Activated CD4-positive, alpha-beta memory T cell treated with anti-CD3 and anti-CD28 coated beads for 36 hours (primary cell): ENCODE results near the gene MCUR1. TPM values are rescaled to one million over a fixed set of nuclear protein-coding genes. Genes with fewer than 3 reads are reported as not detected.
"Not testable (repeated sequence)": the region's sequence is repeated elsewhere in the genome, so short reads cannot be mapped to it uniquely, and the experiment has no call there.

Experiments used
- CTCF ChIA-PET: fragments of 350-600 bp; sonication (Branson Sonifier 250); formaldehyde crosslinking; loops from one replicate; lab custom pipeline; 2021; ENCODE audit warnings: antibody characterized with exemption, inconsistent platforms; lab: Charles Lee
- POLR2A ChIA-PET: fragments of 350-600 bp; sonication (Branson Sonifier 250); formaldehyde crosslinking; loops from one replicate; lab custom pipeline; 2021; ENCODE audit warnings: antibody characterized with exemption; lab: Charles Lee
- DNase-seq: peaks from one replicate; pipeline ENCODE4 v3.0.0-alpha.2; 2020
- H3K27ac Mint-ChIP-seq: one replicate; pipeline ENCODE4 v1.8.0; 2021; ENCODE audit warnings: mixed read lengths
- H3K27me3 Mint-ChIP-seq: one replicate; pipeline ENCODE4 v1.8.0; 2021; ENCODE audit warnings: mixed read lengths
- H3K36me3 Mint-ChIP-seq: one replicate; pipeline ENCODE4 v1.8.0; 2021; ENCODE audit warnings: mixed read lengths
- H3K4me1 Mint-ChIP-seq: one replicate; pipeline ENCODE4 v1.8.0; 2021; ENCODE audit warnings: low read depth, mixed read lengths
- H3K4me3 Mint-ChIP-seq: one replicate; pipeline ENCODE4 v1.8.0; 2021; ENCODE audit warnings: mild to moderate bottlenecking, mixed read lengths
- H3K9me3 Mint-ChIP-seq: one replicate; pipeline ENCODE4 v1.8.0; 2021; ENCODE audit warnings: mixed read lengths
- intact Hi-C: fragments of 100-400 bp; cut with micrococcal nuclease; formaldehyde crosslinking; loops from one replicate; pipeline ENCODE4 v1.15.1; 2023
- total RNA-seq, 2 experiments: library from RNA; stranded (reverse); gene quantifications; one replicate each; pipeline ENCODE4 v1.2.3, GENCODE V29; 2021

The MCUR1 gene
- total RNA-seq, 2 experiments from 2014 or later, result 36.6 to 38.8 TPM

GRCh38 chr6:13772358-13773030 lies 41.9 kb downstream of the MCUR1 start:
- intact Hi-C loops, H3K27me3 Mint-ChIP-seq, DNase-seq, H3K4me1 Mint-ChIP-seq, CTCF ChIA-PET, H3K27ac Mint-ChIP-seq, POLR2A ChIA-PET, H3K9me3 Mint-ChIP-seq, H3K4me3 Mint-ChIP-seq, H3K36me3 Mint-ChIP-seq: not testable (repeated sequence)

DNA sequence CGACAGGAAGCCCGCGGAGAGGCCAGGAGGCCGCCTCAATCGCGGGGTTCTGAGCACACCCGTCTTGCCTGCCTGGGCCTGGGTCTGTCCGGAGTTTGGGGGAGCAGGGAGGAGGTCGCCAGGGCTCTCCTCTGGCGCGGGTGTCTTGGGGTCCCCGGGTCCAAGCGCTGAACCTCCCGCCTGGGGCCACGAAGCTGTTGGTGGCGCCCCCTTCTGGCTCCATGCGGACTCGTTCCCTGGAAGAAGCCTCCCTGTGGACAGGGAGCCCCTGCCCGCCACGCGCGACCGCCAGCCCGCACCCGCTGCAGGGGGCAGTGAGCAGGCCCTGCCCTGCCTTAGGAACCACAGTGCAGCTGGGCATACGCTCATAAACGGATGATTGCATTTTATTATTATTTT lies 44.7 kb downstream of the MCUR1 start:
- Mint-ChIP-seq H3K9me3 (no peaks in the 10 kb centered on the region), H3K27me3 (no peaks in the 10 kb centered on the region), H3K36me3 (no peaks in the 10 kb centered on the region), H3K4me3 (no peak overlapping the region), H3K27ac (no peak overlapping the region), H3K4me1 (peaks cover 16% of the 10 kb centered on the region)
- ChIA-PET CTCF (interaction anchor here (0.8 to 1.4 kb wide), 2 partner anchors 8 to 145 kb away, joined by 3 to 4 read pairs; no protein-coding TSS in a partner anchor), POLR2A (no interaction called here)
- intact Hi-C loops, result loop anchor here (5.0 to 10.0 kb wide), 2 partner anchors 152 to 415 kb away; partner anchors contain the start of gene NOL7
- DNase-seq, result peak; percentile 33

- H3K9me3 Mint-ChIP-seq, result peaks cover under 1% of the 10 kb centered on the region
- ChIA-PET CTCF (interaction anchor here (1.4 kb wide), 1 partner anchor 8 kb away, joined by 4 read pairs; no protein-coding TSS in a partner anchor), POLR2A (interaction anchor here (1.0 kb wide), 1 partner anchor 81 kb away, joined by 3 read pairs; no protein-coding TSS in a partner anchor)
- H3K27ac Mint-ChIP-seq, result no peak overlapping the region
- intact Hi-C loops, result loop anchor here (5.0 to 10.0 kb wide), 2 partner anchors 152 to 414 kb away; partner anchors contain the start of gene NOL7
- H3K27me3 Mint-ChIP-seq, result no peaks in the 10 kb centered on the region
- peaks cover 16% of the 10 kb centered on the region for H3K4me1 Mint-ChIP-seq
- H3K36me3 Mint-ChIP-seq, result no peaks in the 10 kb centered on the region
- DNase-seq, result no peak
- no peak overlapping the region for H3K4me3 Mint-ChIP-seq
Measured at GRCh38 chr6:13769034-13769654, 45.2 kb downstream of the MCUR1 start.

- ChIA-PET POLR2A (no interaction called here), CTCF (interaction anchor here (0.6 kb wide), 1 partner anchor 152 kb away, joined by 3 read pairs; the partner anchor contains the start of gene NOL7)
- intact Hi-C loops, result loop anchor here (5.0 to 10.0 kb wide), 2 partner anchors 150 to 412 kb away; partner anchors contain the start of gene NOL7
- Mint-ChIP-seq H3K36me3 (peaks cover 2% of the 10 kb centered on the region), H3K27ac (no peak overlapping the region), H3K4me1 (peaks cover 31% of the 10 kb centered on the region), H3K4me3 (peak overlapping the region; percentile 52), H3K27me3 (no peaks in the 10 kb centered on the region), H3K9me3 (peaks cover 5% of the 10 kb centered on the region)
- peak; percentile 46 for DNase-seq
Measured at GRCh38 chr6:13767121-13767808, 47.1 kb downstream of the MCUR1 start.

DNA sequence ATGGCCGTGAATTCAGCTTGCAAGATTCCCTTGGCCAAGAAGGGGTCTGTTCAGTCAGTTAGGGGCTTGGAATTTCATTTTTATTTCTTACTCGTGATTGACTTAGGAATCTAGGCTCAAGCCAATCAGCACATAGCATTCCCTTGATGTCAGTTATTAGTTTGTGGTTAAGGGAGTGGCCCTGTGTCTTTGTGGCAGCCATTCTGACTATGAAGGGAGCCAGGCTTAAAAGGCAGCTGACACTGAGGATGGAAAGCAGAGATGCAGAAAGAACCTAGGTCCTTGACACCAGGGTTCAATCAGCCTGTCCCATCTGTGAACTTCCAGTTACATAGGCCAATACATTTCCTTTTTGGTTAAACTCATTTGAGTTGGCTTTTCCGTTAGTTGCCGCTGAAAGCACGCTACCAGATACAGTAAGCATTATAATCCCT lies 48.1 kb downstream of the MCUR1 start:
- Mint-ChIP-seq H3K27me3 (no peaks in the 10 kb centered on the region), H3K4me1 (peaks cover 40% of the 10 kb centered on the region), H3K36me3 (peaks cover 2% of the 10 kb centered on the region), H3K4me3 (no peak overlapping the region), H3K9me3 (peaks cover 5% of the 10 kb centered on the region), H3K27ac (no peak overlapping the region)
- ChIA-PET POLR2A (no interaction called here), CTCF (no interaction called here)
- no peak for DNase-seq
- intact Hi-C loops, result loop anchor here (5.0 to 10.0 kb wide), 2 partner anchors 149 to 411 kb away; partner anchors contain the start of gene NOL7

DNA sequence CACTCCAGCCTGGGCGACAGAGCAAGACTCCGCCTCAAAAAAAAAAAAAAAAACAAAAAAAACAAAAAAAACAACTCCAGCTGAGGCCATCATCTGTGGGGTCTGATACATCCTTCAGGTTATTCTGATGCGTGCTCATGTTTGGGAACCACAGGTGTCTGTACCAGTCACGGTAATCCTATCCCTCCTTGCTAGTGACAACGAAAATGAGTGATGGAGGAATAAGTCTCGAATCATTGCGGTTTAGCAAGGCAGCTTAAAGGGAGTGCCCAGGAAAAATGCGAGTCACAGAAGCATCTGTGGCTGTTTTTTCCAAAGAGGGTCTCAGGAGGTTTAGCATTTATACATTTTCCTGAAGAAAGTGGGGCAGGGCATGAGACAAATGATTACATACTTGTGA lies 48.8 kb downstream of the MCUR1 start:
- peaks cover 5% of the 10 kb centered on the region for H3K9me3 Mint-ChIP-seq
- H3K27me3 Mint-ChIP-seq, result no peaks in the 10 kb centered on the region
- ChIA-PET CTCF (no interaction called here), POLR2A (interaction anchor here (0.6 kb wide), 1 partner anchor 12 kb away, joined by 3 read pairs; no protein-coding TSS in a partner anchor)
- peaks cover 40% of the 10 kb centered on the region for H3K4me1 Mint-ChIP-seq
- no peak overlapping the region for H3K27ac Mint-ChIP-seq
- intact Hi-C loops, result loop anchor here (5.0 to 10.0 kb wide), 2 partner anchors 148 to 411 kb away; partner anchors contain the start of gene NOL7
- peaks cover 2% of the 10 kb centered on the region for H3K36me3 Mint-ChIP-seq
- no peak overlapping the region for H3K4me3 Mint-ChIP-seq
- DNase-seq, result no peak

DNA sequence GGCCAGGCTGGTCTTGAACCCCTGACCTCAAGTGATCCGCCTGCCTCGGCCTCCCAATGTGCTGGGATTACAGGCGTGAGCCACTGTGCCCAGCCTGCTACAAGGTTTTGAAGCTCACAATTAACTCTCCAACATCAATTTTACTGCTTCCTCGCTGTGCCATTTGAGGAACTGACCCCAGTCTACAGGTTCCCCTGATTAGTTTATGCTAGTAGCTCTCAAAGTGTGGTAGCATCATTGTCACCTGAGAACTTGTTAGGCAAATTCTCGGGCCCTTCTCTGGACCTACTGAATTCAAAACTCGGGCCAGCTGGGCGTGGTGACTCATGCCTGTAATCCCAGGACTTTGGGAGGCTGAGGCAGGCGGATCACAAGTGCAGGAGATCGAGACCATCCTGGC lies 49.4 kb downstream of the MCUR1 start:
- CTCF ChIA-PET, result no interaction called here
- DNase-seq, result no peak
- Mint-ChIP-seq H3K4me3 (no peak overlapping the region), H3K27ac (no peak overlapping the region), H3K9me3 (peaks cover 5% of the 10 kb centered on the region), H3K4me1 (peaks cover 40% of the 10 kb centered on the region), H3K36me3 (peaks cover 2% of the 10 kb centered on the region), H3K27me3 (no peaks in the 10 kb centered on the region)
- intact Hi-C loops, result loop anchor here (5.0 to 10.0 kb wide), 2 partner anchors 148 to 410 kb away; partner anchors contain the start of gene NOL7
- POLR2A ChIA-PET, result interaction anchor here (0.6 kb wide), 1 partner anchor 13 kb away, joined by 3 read pairs; no protein-coding TSS in a partner anchor

- intact Hi-C loops, result loop anchor here (1.0 to 10.0 kb wide), 4 partner anchors 23 to 409 kb away; no protein-coding TSS in a partner anchor
- Mint-ChIP-seq H3K4me3 (no peak overlapping the region), H3K27me3 (no peaks in the 10 kb centered on the region), H3K36me3 (peaks cover 2% of the 10 kb centered on the region), H3K27ac (peak overlapping the region; percentile 30), H3K9me3 (peaks cover 5% of the 10 kb centered on the region), H3K4me1 (peaks cover 40% of the 10 kb centered on the region)
- DNase-seq, result peak; percentile 56
- CTCF ChIA-PET, result interaction anchor here (0.6 to 1.6 kb wide), 6 partner anchors 10 to 545 kb away, joined by 3 to 12 read pairs (median 3); partner anchors contain the start of gene RANBP9
- POLR2A ChIA-PET, result interaction anchor here (1.2 to 2.1 kb wide), 4 partner anchors 23 to 54 kb away, joined by 3 to 11 read pairs (median 6); partner anchors contain the start of gene RANBP9
Measured at GRCh38 chr6:13763740-13764381, 50.5 kb downstream of the MCUR1 start.

DNA sequence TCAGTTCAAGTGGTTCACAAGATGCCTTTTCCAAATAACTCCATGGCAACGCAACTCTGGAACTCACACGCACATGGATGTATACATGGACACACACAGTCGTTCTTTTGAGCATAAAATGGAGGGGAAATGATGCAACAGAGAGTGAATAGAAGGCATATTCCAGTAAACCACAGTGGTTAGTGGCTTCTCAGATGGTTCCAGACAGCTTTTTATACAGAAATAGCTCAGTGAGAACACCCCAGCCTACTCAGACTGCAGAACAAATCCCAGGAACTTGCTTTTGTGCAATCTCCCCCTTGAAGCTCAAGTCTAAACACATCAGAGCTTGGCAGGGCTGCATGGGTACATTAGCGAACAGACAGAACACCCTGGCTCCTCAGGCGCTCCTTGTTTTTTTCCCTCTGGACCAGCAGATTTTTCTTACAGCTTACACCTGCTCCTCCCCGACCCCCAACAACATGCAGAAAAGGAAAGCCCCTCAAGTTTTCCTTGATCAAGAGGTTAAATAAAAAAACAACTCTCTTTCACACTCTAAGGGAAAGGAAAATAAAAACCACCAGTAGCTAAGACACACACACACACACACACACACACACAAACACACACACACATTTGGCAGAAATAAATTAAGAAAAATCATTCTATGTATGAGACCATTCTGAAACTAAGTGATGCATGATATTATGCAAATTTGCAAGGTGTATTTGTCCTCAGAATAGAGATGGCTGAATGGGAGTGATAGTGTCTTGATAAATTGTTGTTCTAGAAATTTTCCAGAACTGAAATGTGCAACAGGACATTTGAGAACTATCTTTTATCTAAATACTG lies 51.5 kb downstream of the MCUR1 start:
- no peaks in the 10 kb centered on the region for H3K27me3 Mint-ChIP-seq
- peak overlapping the region; percentile 85 for H3K27ac Mint-ChIP-seq
- peak; percentile 52 for DNase-seq
- H3K4me3 Mint-ChIP-seq, result peak overlapping the region; percentile 64
- ChIA-PET CTCF (interaction anchor here (0.6 to 1.6 kb wide), 10 partner anchors 11 to 544 kb away, joined by 3 to 12 read pairs (median 3); partner anchors contain the start of genes NOL7 and RANBP9), POLR2A (interaction anchor here (0.6 to 2.1 kb wide), 9 partner anchors 15 to 315 kb away, joined by 3 to 11 read pairs (median 4); partner anchors contain the start of genes NOL7 and RANBP9)
- H3K36me3 Mint-ChIP-seq, result peaks cover 2% of the 10 kb centered on the region
- peaks cover 40% of the 10 kb centered on the region for H3K4me1 Mint-ChIP-seq
- intact Hi-C loops, result loop anchor here (1.0 to 10.0 kb wide), 6 partner anchors 16 to 408 kb away; no protein-coding TSS in a partner anchor
- peaks cover 5% of the 10 kb centered on the region for H3K9me3 Mint-ChIP-seq

- no peaks in the 10 kb centered on the region for H3K27me3 Mint-ChIP-seq
- ChIA-PET POLR2A (interaction anchor here (1.5 kb wide), 1 partner anchor 14 kb away, joined by 6 read pairs; no protein-coding TSS in a partner anchor), CTCF (no interaction called here)
- no peak for DNase-seq
- peaks cover 2% of the 10 kb centered on the region for H3K36me3 Mint-ChIP-seq
- intact Hi-C loops, result loop anchor here (1.0 to 10.0 kb wide), 5 partner anchors 14 to 407 kb away; no protein-coding TSS in a partner anchor
- no peak overlapping the region for H3K27ac Mint-ChIP-seq
- H3K4me3 Mint-ChIP-seq, result no peak overlapping the region
- H3K4me1 Mint-ChIP-seq, result peaks cover 33% of the 10 kb centered on the region
- H3K9me3 Mint-ChIP-seq, result peaks cover 5% of the 10 kb centered on the region
Measured at GRCh38 chr6:13761361-13762036, 52.9 kb downstream of the MCUR1 start.
